GM12873 (cell line): Measurements from ENCODE around the gene STAM.

Experiments
- CTCF ChIP-seq: IDR thresholded peaks from 2 replicates; pipeline ENCODE4 v1.5.1; 2012; ENCODE audit warnings: low read depth, mild to moderate bottlenecking, moderate library complexity, low read length, control low read depth; ENCODE audit not compliant: insufficient read depth; ENCODE audit errors: missing control alignments

STAM gene

DNA sequence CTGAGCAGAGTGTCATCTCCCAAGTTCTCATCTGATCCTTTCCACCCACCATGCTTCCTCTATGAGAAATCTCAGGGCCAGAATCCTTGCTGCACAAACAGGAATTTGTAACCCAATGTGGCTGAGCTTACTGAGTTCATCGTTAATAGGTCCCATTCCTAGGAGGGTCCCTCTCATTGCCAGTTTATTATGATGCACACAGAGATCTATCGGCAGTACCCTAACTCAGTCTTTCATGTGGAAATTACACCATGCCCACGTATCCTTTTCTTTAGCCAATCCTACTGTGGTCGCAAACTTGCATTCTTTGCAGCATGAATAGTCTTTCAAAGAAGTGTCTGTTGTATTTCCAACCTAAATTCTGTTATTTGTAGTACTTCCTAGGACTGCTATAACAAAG is 120.2 kb downstream of the STAM start:
- no peak for TF ChIP-seq CTCF

GRCh38 chr10:17765602-17766001 is 121.7 kb downstream of the STAM start:
- TF ChIP-seq CTCF = no peak
